H9 (cell line): ENCODE measurements around the gene SLC25A42. TPM values are rescaled to one million over a fixed set of nuclear protein-coding genes. Genes with fewer than 3 reads are reported as not detected.

Source experiments
- DNase-seq: peaks from one replicate; pipeline ENCODE4 v3.0.0-alpha.2; 2017
- H2AFZ ChIP-seq: one replicate; pipeline ENCODE4 v1.6.1; 2013; ENCODE audit warnings: mild to moderate bottlenecking, low read length, control low read depth, moderate library complexity
- H2AK5ac ChIP-seq: 2 replicates; pipeline ENCODE4 v1.6.1; 2013; ENCODE audit warnings: low read length, control low read depth, mixed read lengths; ENCODE audit not compliant: insufficient read length
- H2BK120ac ChIP-seq: one replicate; pipeline ENCODE4 v1.6.1; 2013; ENCODE audit warnings: low read depth, mild to moderate bottlenecking, low read length, control low read depth, inconsistent platforms; ENCODE audit not compliant: poor library complexity, severe bottlenecking
- H2BK12ac ChIP-seq: 2 replicates; pipeline ENCODE4 v1.6.1; 2013; ENCODE audit warnings: low read length, control low read depth, mixed read lengths, low read depth; ENCODE audit not compliant: insufficient read length
- H2BK15ac ChIP-seq: 2 replicates; pipeline ENCODE4 v1.6.1; 2013; ENCODE audit warnings: low read depth, low read length, control low read depth
- H2BK20ac ChIP-seq: one replicate; pipeline ENCODE4 v1.6.1; 2013; ENCODE audit warnings: low read depth, mild to moderate bottlenecking, low read length, control low read depth, inconsistent platforms; ENCODE audit not compliant: poor library complexity, severe bottlenecking
- H2BK5ac ChIP-seq: 2 replicates; pipeline ENCODE4 v1.6.1; 2013; ENCODE audit warnings: low read length, control low read depth, mixed read lengths; ENCODE audit not compliant: insufficient read length
- H3K14ac ChIP-seq: 2 replicates; pipeline ENCODE4 v1.6.1; 2013; ENCODE audit warnings: low read length, control low read depth; ENCODE audit not compliant: insufficient read depth
- H3K18ac ChIP-seq: 2 replicates; pipeline ENCODE4 v1.6.1; 2013; ENCODE audit warnings: low read depth, mild to moderate bottlenecking, mixed read lengths, low read length, control low read depth; ENCODE audit not compliant: insufficient read length
- H3K23ac ChIP-seq: 2 replicates; pipeline ENCODE4 v1.6.1; 2013; ENCODE audit warnings: low read length, control low read depth, mixed read lengths, low read depth; ENCODE audit not compliant: insufficient read length
- H3K23me2 ChIP-seq: 2 replicates; pipeline ENCODE4 v1.6.1; 2013; ENCODE audit warnings: low read depth, mild to moderate bottlenecking, mixed read lengths, low read length, control low read depth; ENCODE audit not compliant: insufficient read length, poor library complexity, severe bottlenecking
- H3K27ac ChIP-seq: 2 replicates; pipeline ENCODE4 v1.5.1; 2013; ENCODE audit warnings: low read length, control low read depth, mixed read lengths, low read depth; ENCODE audit not compliant: insufficient read length
- H3K27me3 ChIP-seq: 2 replicates; pipeline ENCODE4 v1.6.1; 2013; ENCODE audit warnings: low read length, control low read depth, inconsistent platforms; ENCODE audit not compliant: insufficient read depth
- H3K4ac ChIP-seq: 2 replicates; pipeline ENCODE4 v1.6.1; 2013; ENCODE audit warnings: low read depth, mild to moderate bottlenecking, control low read depth, inconsistent platforms, low read length, moderate library complexity
- H3K4me1 ChIP-seq: 2 replicates; pipeline ENCODE4 v1.6.1; 2013; ENCODE audit warnings: low read length, control low read depth, inconsistent platforms; ENCODE audit not compliant: insufficient read depth
- H3K4me2 ChIP-seq: 2 replicates; pipeline ENCODE4 v1.6.1; 2013; ENCODE audit warnings: low read length, control low read depth, mixed read lengths; ENCODE audit not compliant: insufficient read length, insufficient read depth
- H3K56ac ChIP-seq: 2 replicates; pipeline ENCODE4 v1.6.1; 2013; ENCODE audit warnings: low read depth, mild to moderate bottlenecking, mixed read lengths, low read length, control low read depth; ENCODE audit not compliant: insufficient read length
- H3K79me1 ChIP-seq: 2 replicates; pipeline ENCODE4 v1.6.1; 2013; ENCODE audit warnings: low read depth, mild to moderate bottlenecking, moderate library complexity, low read length, control low read depth, inconsistent platforms; ENCODE audit not compliant: insufficient read depth, poor library complexity, severe bottlenecking
- H3K79me2 ChIP-seq: 2 replicates; pipeline ENCODE4 v1.6.1; 2013; ENCODE audit warnings: low read length, control low read depth, inconsistent platforms; ENCODE audit not compliant: insufficient read depth
- H3K9ac ChIP-seq: 2 replicates; pipeline ENCODE4 v1.6.1; 2013; ENCODE audit warnings: low read length, control low read depth, mixed read lengths; ENCODE audit not compliant: insufficient read length; ENCODE audit errors: extremely low read depth
- H3K9me3 ChIP-seq: one replicate; pipeline ENCODE4 v1.6.1; 2013; ENCODE audit warnings: low read depth, low read length, inconsistent platforms; ENCODE audit not compliant: control insufficient read depth
- H3T11ph ChIP-seq: one replicate; pipeline ENCODE4 v1.6.1; 2013; ENCODE audit warnings: mild to moderate bottlenecking, low read length, control low read depth, inconsistent platforms
- H4K20me1 ChIP-seq: one replicate; pipeline ENCODE4 v1.6.1; 2013; ENCODE audit not compliant: control insufficient read depth, insufficient read length, insufficient read depth
- H4K5ac ChIP-seq: 2 replicates; pipeline ENCODE4 v1.6.1; 2013; ENCODE audit warnings: low read depth, mild to moderate bottlenecking, mixed read lengths, low read length, control low read depth; ENCODE audit not compliant: insufficient read length
- H4K8ac ChIP-seq: replicated peaks from 2 replicates; pipeline ENCODE4 v1.6.1; 2013; ENCODE audit warnings: low read length, control low read depth, mixed read lengths, low read depth; ENCODE audit not compliant: insufficient read length
- H4K91ac ChIP-seq: 2 replicates; pipeline ENCODE4 v1.6.1; 2013; ENCODE audit warnings: low read depth, mild to moderate bottlenecking, moderate library complexity, mixed read lengths, low read length, control low read depth; ENCODE audit not compliant: insufficient read length
- H3K27ac Mint-ChIP-seq, 3 experiments: 2 replicates in 2 of 3; 3 replicates in 1 of 3; pipeline ENCODE4 v1.8.0; 2020 to 2021; ENCODE audit warnings: mixed read lengths in 3 of 3, mild to moderate bottlenecking in 1 of 3, moderate library complexity in 1 of 3
- H3K27me3 Mint-ChIP-seq: 2 replicates; pipeline ENCODE4 v1.8.0; 2021; ENCODE audit warnings: low read depth, mild to moderate bottlenecking, moderate library complexity, mixed read lengths
- H3K36me3 Mint-ChIP-seq, 3 experiments: 2 replicates in 2 of 3; 3 replicates in 1 of 3; pipeline ENCODE4 v1.8.0; 2020 to 2021; ENCODE audit warnings: low read depth in 3 of 3, mixed read lengths in 3 of 3; ENCODE audit not compliant: insufficient read depth in 1 of 3
- H3K4me1 Mint-ChIP-seq, 2 experiments: 2 replicates each; pipeline ENCODE4 v1.8.0; 2020; ENCODE audit warnings: mixed read lengths in 2 of 2
- H3K4me3 Mint-ChIP-seq, 2 experiments: 2 replicates in 1 of 2; 3 replicates in 1 of 2; pipeline ENCODE4 v1.8.0; 2020 to 2021; ENCODE audit warnings: mild to moderate bottlenecking in 2 of 2, mixed read lengths in 2 of 2, moderate library complexity in 1 of 2
- H3K9me3 Mint-ChIP-seq, 2 experiments: 2 replicates in 1 of 2; 3 replicates in 1 of 2; pipeline ENCODE4 v1.8.0; 2020; ENCODE audit warnings: mild to moderate bottlenecking in 2 of 2, mixed read lengths in 2 of 2, moderate library complexity in 1 of 2
- CTCF ChIP-seq: fragments of 200-600 bp; sonication (generic); conservative IDR thresholded peaks from 3 replicates; pipeline ENCODE4 v1.8.0; 2021; ENCODE audit warnings: antibody characterized with exemption, mild to moderate bottlenecking
- WGBS: extraction: QIAGEN DNeasy Blood & Tissue Kit; methylation state at CpG from one replicate; pipeline ENCODE4 v1.1.7; 2013; ENCODE audit warnings: missing lambda C conversion rate, low lambda C conversion rate, mixed read lengths; ENCODE audit not compliant: insufficient read length; ENCODE audit errors: extremely low coverage; 5-methylcytosine and 5-hydroxymethylcytosine counted together
- total RNA-seq: library from RNA; stranded (reverse); gene quantifications from 2 replicates; pipeline ENCODE4 v1.2.1, GENCODE V29; 2021

SLC25A42 gene
- total RNA-seq, 1 experiment from 2014 or later: 3.6 TPM

GRCh38 chr19:19033426-19034203 lies 30.2 kb upstream of the SLC25A42 start, which contains the start of the genes ARMC6 and SUGP2:
TSS of gene ARMC6 (plus strand) at chr19:19033603. CDS start at chr19:19034210, 607 bp downstream.
TSS of gene SUGP2 (minus strand) at chr19:19033517. CDS start at chr19:19031071, 2,446 bp downstream.
- Mint-ChIP-seq H3K4me3 (peak within 1 kb of the TSS; percentile 88 to 94), H3K36me3 (peaks cover 40 to 54% (median 49%) of the 10 kb centered on the region in 3 experiments), H3K4me1 (peaks cover 10 to 15% of the 10 kb centered on the region in 2 experiments), H3K27ac (peak within 1 kb of the TSS; percentile 89 to 95 (median 90)), H3K27me3 (no peaks in the 10 kb centered on the region), H3K9me3 (peaks cover 14 to 15% of the 10 kb centered on the region in 2 experiments)
- H2BK12ac ChIP-seq: no peak within 1 kb of the TSS
- no peak within 1 kb of the TSS for H2AFZ ChIP-seq
- peaks cover 9% of the 10 kb centered on the region for H3K79me1 ChIP-seq
- H3K4me2 ChIP-seq: peak within 1 kb of the TSS; percentile 96
- no peak within 1 kb of the TSS for H3K27ac ChIP-seq
- peak within 1 kb of the TSS; percentile 66 for H3K18ac ChIP-seq
- no peak within 1 kb of the TSS for H3T11ph ChIP-seq
- TF ChIP-seq CTCF: 0 out of 3 replicates have a peak, but pooled peaks have one; percentile 17
- H2BK15ac ChIP-seq: no peak within 1 kb of the TSS
- no peak within 1 kb of the TSS for H2AK5ac ChIP-seq
- H3K4me1 ChIP-seq: no peaks in the 10 kb centered on the region
- no peak within 1 kb of the TSS for H3K4ac ChIP-seq
- no CpG with 5 or more reads among the region's 94 CpGs for WGBS
- H3K79me2 ChIP-seq: peaks cover 22% of the 10 kb centered on the region; the same call in 1 of the 2 replicates
- H3K23ac ChIP-seq: no peak within 1 kb of the TSS
- H3K23me2 ChIP-seq: peaks cover 11% of the 10 kb centered on the region
- H3K14ac ChIP-seq: peak within 1 kb of the TSS; percentile 81
- H4K91ac ChIP-seq: no peak within 1 kb of the TSS
- no peak within 1 kb of the TSS for H2BK120ac ChIP-seq
- H2BK5ac ChIP-seq: no peak within 1 kb of the TSS
- H3K9ac ChIP-seq: peak within 1 kb of the TSS; percentile 73
- H4K8ac ChIP-seq: no peak within 1 kb of the TSS
- H3K27me3 ChIP-seq: no peaks in the 10 kb centered on the region
- no peak within 1 kb of the TSS for H2BK20ac ChIP-seq
- peak; percentile 90 for DNase-seq
- no peak within 1 kb of the TSS for H3K56ac ChIP-seq
- peaks cover 6% of the 10 kb centered on the region for H3K9me3 ChIP-seq
- H4K20me1 ChIP-seq: no peaks in the 10 kb centered on the region
- no peak within 1 kb of the TSS for H4K5ac ChIP-seq
